ENCODE data around the gene CASK. TPM values are rescaled to one million over a fixed set of nuclear protein-coding genes. Genes with fewer than 3 reads are reported as not detected.

CASK gene
- total RNA-seq, 2 donors from 2014 or later = 15.0 to 17.0 TPM

- Histone ChIP-seq H3K27me3 (no peaks in the 10 kb centered on the region), H3K36me3 (no peaks in the 10 kb centered on the region), H3K4me1 (no peaks in the 10 kb centered on the region), H3K27ac (no peak overlapping the region), H3K4me3 (no peak overlapping the region), H3K9me3 (no peaks in the 10 kb centered on the region)
- DNase-seq (ENCODE audit: low spot score) = no peak
- TF ChIP-seq CTCF (IDR thresholded peaks at IDR 0.05) = no peak
Observed at GRCh38 chrX:41490446-41490845, 432.9 kb downstream of the CASK start.

- no peak for TF ChIP-seq CTCF (IDR thresholded peaks at IDR 0.05)
- Histone ChIP-seq H3K27ac (no peak overlapping the region), H3K9me3 (peaks cover 0 to 7% of the 10 kb centered on the region in 2 donors), H3K4me1 (no peaks in the 10 kb centered on the region), H3K36me3 (no peaks in the 10 kb centered on the region), H3K4me3 (no peak overlapping the region), H3K27me3 (no peaks in the 10 kb centered on the region)
- DNase-seq (ENCODE audit: low spot score) = no peak
Observed at GRCh38 chrX:41482154-41482850, 441.1 kb downstream of the CASK start.

- no peaks in the 10 kb centered on the region for H3K36me3 ChIP-seq
- peak in 1 of 2 donors; percentile 25 for TF ChIP-seq CTCF (IDR thresholded peaks at IDR 0.05)
Observed at GRCh38 chrX:41481264-41482109, 441.9 kb downstream of the CASK start.

GRCh38 chrX:41480508-41481260, 442.7 kb downstream of the CASK start:
- no peaks in the 10 kb centered on the region for H3K4me1 ChIP-seq
- H3K9me3 ChIP-seq = peaks cover 0 to 7% of the 10 kb centered on the region in 2 donors
- no peaks in the 10 kb centered on the region for H3K27me3 ChIP-seq
- no peak overlapping the region for H3K4me3 ChIP-seq
- no peak for DNase-seq (ENCODE audit: low spot score)
- TF ChIP-seq CTCF (IDR thresholded peaks at IDR 0.05) = no peak
- H3K27ac ChIP-seq = no peak overlapping the region
- no peaks in the 10 kb centered on the region for H3K36me3 ChIP-seq

More at GRCh38 chrX:41481264-41482109, 441.9 kb downstream of the CASK start:
- H3K27ac ChIP-seq = no peak overlapping the region
- peaks cover 0 to 7% of the 10 kb centered on the region in 2 donors for H3K9me3 ChIP-seq
- no peaks in the 10 kb centered on the region for H3K4me1 ChIP-seq
- no peak overlapping the region for H3K4me3 ChIP-seq
- H3K27me3 ChIP-seq = no peaks in the 10 kb centered on the region
- no peak for DNase-seq (ENCODE audit: low spot score)

- TF ChIP-seq CTCF (IDR thresholded peaks at IDR 0.05) = no peak
- no peak overlapping the region for H3K27ac ChIP-seq
Observed at GRCh38 chrX:41478381-41478911, 444.9 kb downstream of the CASK start.

More at GRCh38 chrX:41478381-41478911, 444.9 kb downstream of the CASK start:
- no peaks in the 10 kb centered on the region for H3K36me3 ChIP-seq
- H3K27me3 ChIP-seq = no peaks in the 10 kb centered on the region
- DNase-seq (ENCODE audit: low spot score) = no peak
- H3K4me1 ChIP-seq = no peaks in the 10 kb centered on the region
- H3K9me3 ChIP-seq = peaks cover 0 to 7% of the 10 kb centered on the region in 2 donors
- H3K4me3 ChIP-seq = no peak overlapping the region
